Motor neuron (in vitro differentiated cells): ENCODE results near the gene ZNF598. TPM values are rescaled to one million over a fixed set of nuclear protein-coding genes. Genes with fewer than 3 reads are reported as not detected.

Source experiments
- ATAC-seq, 8 experiments: fragments of 200-7000 bp; cut with Tn5 transposase; replicated peaks in 6 of 8; 2 replicates each; pipeline ENCODE4 v1.8.0; 2021; ENCODE audit warnings: mild to moderate bottlenecking in 8 of 8, moderate library complexity in 8 of 8
- H3K27ac ChIP-seq, 2 donors: fragments of 250-450 bp; sonication (Bioruptor Pico); 2 replicates each; pipeline ENCODE4 v1.9.0; 2021; ENCODE audit warnings: antibody characterized with exemption in 2 of 2, mild to moderate bottlenecking in 2 of 2, moderate library complexity in 1 of 2
- H3K4me1 ChIP-seq, 2 donors: fragments of 250-450 bp; sonication (Bioruptor Pico); replicated peaks in 1 of 2; 2 replicates each; pipeline ENCODE4 v1.6.1; 2021; ENCODE audit warnings: antibody characterized with exemption in 2 of 2, mild to moderate bottlenecking in 2 of 2, moderate library complexity in 1 of 2
- H3K4me3 ChIP-seq, 5 donors: fragments of 250-450 bp; sonication (Bioruptor Pico); 2 replicates each; pipeline ENCODE4 v1.9.0; 2021; ENCODE audit warnings: antibody characterized with exemption in 5 of 5, mild to moderate bottlenecking in 5 of 5, moderate library complexity in 4 of 5
- WGBS, 10 experiments: fragments of 450-650 bp; shearing (Covaris generic); methylation state at CpG; one replicate each; pipeline ENCODE4 v1.0.0; 2022; 5-methylcytosine and 5-hydroxymethylcytosine counted together
- in situ Hi-C, 9 experiments: fragments of 400-800 bp; cut with MboI; loops; one replicate each; pipeline ENCODE4 v1.15.0; 2021; ENCODE audit warnings: low sequenced_read_pairs in 9 of 9, low pct_unique_long_range_greater_than_20kb in 2 of 9; ENCODE audit not compliant: unreplicated experiment in 9 of 9
- total RNA-seq, 8 experiments: library from RNA; unstranded; fragments of 300-600 nt; gene quantifications; 2 replicates each; pipeline versions ENCODE4 v1.2.3 to v1.2.4, GENCODE V29; 2022

ZNF598 gene
- total RNA-seq, 8 experiments from 2014 or later = 17.6 to 49.1 (median 27.6) TPM

DNA sequence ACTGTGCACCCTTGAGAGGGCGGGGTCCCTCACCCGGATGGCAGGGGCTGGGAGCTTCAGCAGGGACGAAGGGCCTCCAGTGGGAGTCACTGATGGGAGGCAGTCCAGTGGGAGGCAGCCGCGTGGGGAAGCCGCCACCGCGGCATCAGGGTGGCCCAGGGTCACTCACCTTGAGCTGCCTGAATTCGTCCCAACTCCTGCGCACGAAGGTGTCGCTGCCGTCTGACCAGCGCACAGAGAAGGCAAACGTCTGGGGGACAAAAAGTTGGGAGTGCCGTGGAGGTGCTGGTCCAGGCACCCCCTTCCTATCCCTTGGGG is 28.9 kb downstream of the ZNF598 start:
- ATAC-seq = no peak
- H3K27ac ChIP-seq = no peak overlapping the region
- H3K4me3 ChIP-seq = no peak overlapping the region
- 0 to 50% (median 31%) methylated on average over 1 to 8 of the region's 16 CpGs; no CpG with 5 or more reads in 6 of the 10 experiments for WGBS, 10 experiments
- in situ Hi-C loops = no loop called here
- peaks cover 6 to 18% of the 10 kb centered on the region in 2 donors for H3K4me1 ChIP-seq

DNA sequence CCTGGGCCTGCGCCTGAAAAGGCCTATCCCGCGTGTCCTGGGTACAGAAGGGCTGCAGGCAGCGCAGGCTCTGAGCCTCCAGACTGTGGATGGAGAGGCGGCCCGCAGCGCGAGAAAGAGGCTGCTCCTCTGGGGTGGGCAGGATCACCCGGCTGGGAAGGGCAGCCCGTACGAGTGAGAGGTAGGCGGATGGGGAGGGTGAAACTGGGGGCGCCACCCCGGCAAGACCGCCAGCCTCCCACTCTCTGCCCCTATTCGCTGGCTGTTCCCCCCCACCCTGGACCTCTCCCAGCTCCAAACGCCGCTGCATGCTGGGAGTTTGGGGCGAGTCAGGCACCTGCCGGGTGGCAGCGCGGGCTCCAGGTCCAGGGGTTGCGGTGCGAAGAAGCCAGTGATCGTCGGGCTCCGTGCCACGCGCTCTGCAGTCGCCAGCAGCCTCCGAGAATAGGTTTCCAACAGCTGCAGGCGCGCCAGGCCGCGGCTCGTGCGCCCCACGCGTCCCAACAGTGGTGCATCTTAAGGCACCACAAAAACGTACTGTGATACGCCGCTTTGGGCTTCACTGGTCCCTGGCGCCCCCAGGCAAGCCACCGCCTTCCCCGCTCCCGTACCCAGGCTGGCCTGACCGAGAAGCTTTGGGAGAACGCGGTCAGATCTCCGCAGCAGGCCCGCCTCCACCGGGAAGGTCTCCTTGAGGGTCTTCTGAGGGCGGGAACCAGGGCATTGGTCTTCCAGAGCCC is 29.4 kb downstream of the ZNF598 start:
- no peak overlapping the region for H3K4me3 ChIP-seq
- WGBS, 10 experiments = 0 to 13% methylated on average over 2 to 9 of the region's 53 CpGs; no CpG with 5 or more reads in 8 of the 10 experiments
- ATAC-seq = no peak
- peaks cover 4 to 16% of the 10 kb centered on the region in 2 donors for H3K4me1 ChIP-seq
- no peak overlapping the region for H3K27ac ChIP-seq
- in situ Hi-C loops = no loop called here

DNA sequence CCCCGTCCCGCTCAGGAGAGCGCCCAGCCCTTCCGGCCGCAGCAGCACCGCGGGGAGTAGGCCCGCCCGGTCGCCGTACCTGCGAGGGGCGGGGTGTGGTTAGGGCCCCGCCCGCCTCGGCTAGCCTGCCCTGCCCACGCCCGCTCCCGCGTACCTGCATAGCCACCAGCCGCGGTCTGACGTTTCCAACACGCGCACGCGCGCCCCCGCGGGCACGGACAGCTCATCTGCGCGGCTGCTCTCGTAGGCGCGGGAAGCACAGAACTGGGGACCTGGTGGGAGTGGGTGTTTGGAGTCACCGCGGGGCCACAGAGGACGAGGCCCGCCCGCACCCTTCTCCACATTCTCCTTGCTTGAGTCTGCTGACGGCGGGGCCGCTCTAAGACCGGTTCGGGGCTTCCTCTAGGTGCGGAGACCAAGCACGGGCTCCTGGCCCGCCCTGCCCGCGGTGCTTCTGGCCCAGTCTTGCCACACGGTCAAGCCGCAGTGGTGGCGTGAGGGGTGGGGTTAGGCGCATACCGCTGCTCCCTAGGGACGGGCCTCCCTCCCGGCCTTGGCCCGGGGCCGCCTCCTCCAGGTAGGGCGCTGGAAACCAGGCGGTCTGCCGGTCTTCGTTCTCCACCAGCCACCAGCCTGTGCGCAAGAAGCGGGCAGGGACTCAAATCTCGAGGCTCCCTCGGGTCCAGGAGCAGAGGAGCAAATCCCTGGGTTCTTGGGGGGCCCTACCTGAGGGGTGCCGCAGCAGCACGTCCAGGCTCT is 30.2 kb downstream of the ZNF598 start:
- in situ Hi-C loops = no loop called here
- no peak for ATAC-seq
- peaks cover 0 to 11% of the 10 kb centered on the region in 2 donors for H3K4me1 ChIP-seq
- no peak overlapping the region for H3K4me3 ChIP-seq
- 18 to 20% methylated on average over 2 to 6 of the region's 70 CpGs; no CpG with 5 or more reads in 8 of the 10 experiments for WGBS, 10 experiments
- no peak overlapping the region for H3K27ac ChIP-seq

DNA sequence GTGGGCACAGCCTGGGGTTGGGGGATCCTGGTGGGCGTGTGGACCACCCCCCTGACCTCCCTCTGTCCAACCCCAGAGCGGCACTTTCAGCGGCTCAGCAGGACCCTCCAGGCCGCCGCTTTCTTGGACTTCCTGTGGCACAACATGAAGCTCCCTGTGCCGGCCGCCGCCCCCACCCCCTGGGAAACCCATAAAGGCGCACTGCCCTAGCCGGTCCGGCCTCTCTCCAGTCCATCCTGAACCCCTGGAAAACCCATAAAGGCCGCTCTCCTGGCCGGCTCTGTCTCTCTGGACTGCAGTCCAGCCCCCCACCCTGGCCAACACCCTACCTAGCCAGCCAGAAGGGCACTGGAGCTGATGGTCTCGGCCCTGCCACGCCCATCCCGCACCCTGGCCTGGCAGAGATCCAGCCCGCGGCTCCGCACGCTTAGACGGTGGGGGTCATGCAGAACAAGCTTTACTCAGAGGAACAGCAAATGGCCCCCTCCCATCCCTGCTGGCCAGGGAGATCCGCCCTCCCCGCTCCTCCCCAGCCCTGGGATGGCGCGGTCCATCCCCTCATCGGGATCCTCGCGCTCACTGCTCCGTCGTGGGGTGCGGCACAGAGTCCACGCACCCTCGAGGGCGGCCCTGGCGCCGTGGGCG is 31.0 kb downstream of the ZNF598 start:
- no CpG with 5 or more reads among the region's 37 CpGs for WGBS, 10 experiments
- Histone ChIP-seq H3K27ac (no peak overlapping the region), H3K4me3 (no peak overlapping the region), H3K4me1 (peaks cover 0 to 11% of the 10 kb centered on the region in 2 donors)
- in situ Hi-C loops = no loop called here
- ATAC-seq = no peak

DNA sequence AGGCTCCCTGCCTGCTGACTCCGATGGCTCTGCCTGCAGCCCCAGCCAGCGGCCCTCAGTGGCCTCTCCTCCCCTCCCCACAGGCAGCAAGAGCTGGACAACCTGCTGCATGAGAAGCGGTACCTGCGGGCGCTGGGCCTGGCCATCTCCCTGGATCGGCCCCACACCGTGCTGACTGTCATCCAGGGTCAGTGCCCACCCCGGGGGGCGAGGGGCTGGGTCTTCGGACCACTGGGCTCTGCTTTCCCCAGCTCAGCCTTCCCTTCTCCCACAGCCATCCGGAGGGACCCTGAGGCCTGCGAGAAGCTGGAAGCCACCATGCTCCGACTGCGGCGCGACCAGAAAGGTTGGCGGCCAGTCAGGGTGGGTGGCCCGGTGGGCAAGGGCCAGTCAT is 31.7 kb downstream of the ZNF598 start:
- in situ Hi-C loops = no loop called here

DNA sequence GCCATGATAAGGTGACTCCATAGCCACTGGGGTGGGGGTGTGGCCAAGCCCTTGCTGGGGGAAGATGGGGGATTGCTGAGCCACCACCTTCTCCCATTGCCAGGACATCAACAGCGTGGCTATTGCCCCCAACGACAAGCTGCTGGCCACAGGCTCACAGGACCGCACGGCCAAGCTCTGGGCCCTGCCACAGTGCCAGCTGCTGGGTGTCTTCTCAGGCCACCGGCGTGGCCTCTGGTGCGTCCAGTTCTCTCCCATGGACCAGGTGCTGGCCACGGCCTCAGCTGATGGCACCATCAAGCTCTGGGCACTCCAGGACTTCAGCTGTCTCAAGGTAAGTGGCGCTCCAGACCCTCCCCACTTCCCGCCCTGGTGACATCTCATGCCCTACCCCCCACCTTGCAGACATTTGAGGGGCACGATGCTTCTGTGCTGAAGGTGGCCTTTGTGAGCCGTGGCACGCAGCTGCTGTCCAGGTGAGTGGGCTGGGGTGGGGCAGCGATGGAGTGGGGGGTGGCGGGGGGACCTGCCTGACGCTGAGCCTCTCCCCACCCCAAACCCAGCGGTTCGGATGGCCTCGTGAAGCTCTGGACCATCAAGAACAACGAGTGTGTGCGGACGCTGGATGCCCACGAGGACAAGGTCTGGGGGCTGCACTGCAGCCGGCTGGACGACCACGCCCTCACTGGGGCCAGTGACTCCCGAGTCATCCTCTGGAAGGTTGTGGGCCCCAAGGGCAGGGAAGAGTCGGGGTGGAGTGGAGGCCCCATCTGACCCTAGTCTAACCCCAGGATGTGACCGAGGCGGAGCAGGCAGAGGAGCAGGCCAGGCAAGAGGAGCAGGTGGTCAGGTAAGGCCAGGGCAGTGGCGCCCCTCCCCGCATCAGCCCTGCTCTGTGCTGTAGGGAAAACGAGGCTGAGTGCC is 32.4 kb downstream of the ZNF598 start:
- Histone ChIP-seq H3K27ac (no peak overlapping the region), H3K4me1 (peaks cover 0 to 18% of the 10 kb centered on the region in 2 donors), H3K4me3 (no peak overlapping the region)
- in situ Hi-C loops = no loop called here
- WGBS, 10 experiments = no CpG with 5 or more reads among the region's 33 CpGs
- ATAC-seq = no peak

More for the DNA sequence above, 31.7 kb downstream of the ZNF598 start:
- Histone ChIP-seq H3K27ac (no peak overlapping the region), H3K4me1 (peaks cover 0 to 16% of the 10 kb centered on the region in 2 donors), H3K4me3 (no peak overlapping the region)
- WGBS, 10 experiments = 90 to 100% (median 100%) methylated on average over 1 to 2 of the region's 18 CpGs; no CpG with 5 or more reads in 7 of the 10 experiments
- ATAC-seq = no peak

DNA sequence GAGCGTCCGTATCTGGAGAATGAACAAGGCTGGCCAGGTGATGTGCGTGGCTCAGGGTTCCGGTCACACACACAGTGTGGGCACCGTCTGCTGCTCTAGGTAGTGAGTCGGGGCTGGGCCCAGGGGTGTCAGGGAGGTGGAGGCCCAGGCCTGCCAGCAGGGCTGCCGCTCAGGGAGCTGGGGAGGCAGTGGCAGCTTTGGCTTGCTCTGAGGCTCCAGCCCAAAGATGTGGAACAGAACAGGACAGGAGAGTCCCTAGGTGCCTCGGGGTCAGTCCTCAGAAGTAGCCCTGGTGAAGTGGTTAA is 33.5 kb downstream of the ZNF598 start:
- WGBS, 10 experiments = no CpG with 5 or more reads among the region's 8 CpGs
- Histone ChIP-seq H3K4me1 (peaks cover under 1 to 20% of the 10 kb centered on the region in 2 donors), H3K27ac (no peak overlapping the region), H3K4me3 (no peak overlapping the region)
- in situ Hi-C loops = no loop called here
- no peak for ATAC-seq

DNA sequence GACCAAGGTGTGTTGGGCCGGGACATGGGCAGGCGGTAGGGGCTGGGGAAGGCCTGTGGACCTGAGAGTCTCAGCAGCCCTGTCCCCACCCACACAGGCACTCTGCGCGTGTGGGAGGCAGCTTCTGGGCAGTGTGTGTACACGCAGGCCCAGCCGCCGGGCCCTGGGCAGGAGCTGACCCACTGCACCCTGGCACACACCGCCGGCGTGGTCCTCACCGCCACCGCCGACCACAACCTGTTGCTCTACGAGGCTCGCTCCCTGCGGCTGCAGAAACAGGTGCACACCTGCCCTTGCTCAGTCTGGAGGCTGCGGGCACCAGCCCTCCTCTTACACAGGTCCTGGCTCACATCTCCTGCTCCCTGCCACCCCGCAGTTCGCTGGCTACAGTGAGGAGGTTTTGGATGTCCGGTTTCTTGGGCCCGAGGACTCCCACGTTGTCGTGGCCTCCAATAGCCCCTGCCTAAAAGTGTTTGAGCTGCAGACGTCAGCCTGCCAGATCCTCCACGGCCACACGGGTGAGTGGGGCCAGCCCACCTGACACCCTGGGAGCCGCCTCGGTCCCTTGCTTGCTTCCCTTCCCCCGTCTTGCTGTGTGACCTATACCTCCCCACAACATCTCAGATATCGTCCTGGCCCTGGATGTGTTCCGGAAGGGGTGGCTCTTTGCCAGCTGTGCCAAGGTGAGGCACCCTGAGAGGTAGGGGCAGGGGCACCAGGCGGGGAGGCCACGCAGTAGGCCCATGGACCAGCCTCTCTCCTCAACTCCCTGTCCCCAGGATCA is 34.0 kb downstream of the ZNF598 start:
- no peak for ATAC-seq
- in situ Hi-C loops = no loop called here
- 80 to 96% (median 89%) methylated on average over 4 to 5 of the region's 33 CpGs; no CpG with 5 or more reads in 5 of the 10 experiments for WGBS, 10 experiments
- no peak overlapping the region for H3K27ac ChIP-seq
- H3K4me1 ChIP-seq = peaks cover 5 to 25% of the 10 kb centered on the region in 2 donors
- no peak overlapping the region for H3K4me3 ChIP-seq

DNA sequence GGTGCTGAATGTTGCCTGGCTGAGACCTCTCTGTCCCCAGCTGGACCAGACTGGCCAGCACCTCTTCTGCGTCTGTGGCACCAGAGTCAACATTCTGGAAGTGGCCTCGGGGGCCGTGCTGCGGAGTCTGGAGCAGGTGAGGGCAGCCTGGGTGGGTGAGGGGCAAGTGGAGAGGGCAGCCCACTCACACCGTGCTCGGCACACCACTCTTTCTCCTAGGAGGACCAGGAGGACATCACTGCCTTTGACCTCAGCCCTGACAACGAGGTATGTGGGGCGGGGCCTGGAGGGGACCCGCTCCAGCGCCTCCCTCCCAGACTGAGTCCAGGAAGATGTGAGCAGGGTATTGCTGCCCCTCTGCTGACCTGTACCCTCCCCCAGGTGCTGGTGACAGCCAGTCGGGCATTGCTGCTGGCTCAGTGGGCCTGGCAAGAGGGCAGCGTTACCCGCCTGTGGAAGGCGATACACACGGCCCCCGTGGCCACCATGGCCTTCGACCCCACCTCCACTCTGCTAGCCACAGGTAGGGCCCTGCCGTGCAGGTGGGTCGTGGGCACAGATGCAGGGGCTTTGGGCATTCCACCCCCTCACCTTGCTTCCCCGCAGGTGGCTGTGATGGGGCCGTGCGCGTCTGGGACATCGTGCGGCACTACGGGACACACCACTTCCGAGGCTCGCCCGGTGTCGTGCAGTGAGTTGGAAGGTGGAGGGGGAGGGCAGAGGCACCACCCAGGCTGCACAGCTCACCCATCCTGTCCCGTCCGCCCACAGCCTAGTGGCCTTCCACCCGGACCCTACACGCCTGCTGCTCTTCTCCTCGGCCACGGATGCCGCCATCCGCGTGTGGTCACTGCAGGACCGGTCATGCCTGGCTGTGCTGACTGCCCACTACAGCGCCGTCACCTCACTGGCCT is 35.2 kb downstream of the ZNF598 start:
- in situ Hi-C loops = no loop called here
- H3K4me1 ChIP-seq = peaks cover 5 to 15% of the 10 kb centered on the region in 2 donors
- no peak overlapping the region for H3K27ac ChIP-seq
- no peak for ATAC-seq
- no peak overlapping the region for H3K4me3 ChIP-seq
- 91 to 100% (median 100%) methylated on average over 1 to 13 of the region's 42 CpGs; no CpG with 5 or more reads in 5 of the 10 experiments for WGBS, 10 experiments

DNA sequence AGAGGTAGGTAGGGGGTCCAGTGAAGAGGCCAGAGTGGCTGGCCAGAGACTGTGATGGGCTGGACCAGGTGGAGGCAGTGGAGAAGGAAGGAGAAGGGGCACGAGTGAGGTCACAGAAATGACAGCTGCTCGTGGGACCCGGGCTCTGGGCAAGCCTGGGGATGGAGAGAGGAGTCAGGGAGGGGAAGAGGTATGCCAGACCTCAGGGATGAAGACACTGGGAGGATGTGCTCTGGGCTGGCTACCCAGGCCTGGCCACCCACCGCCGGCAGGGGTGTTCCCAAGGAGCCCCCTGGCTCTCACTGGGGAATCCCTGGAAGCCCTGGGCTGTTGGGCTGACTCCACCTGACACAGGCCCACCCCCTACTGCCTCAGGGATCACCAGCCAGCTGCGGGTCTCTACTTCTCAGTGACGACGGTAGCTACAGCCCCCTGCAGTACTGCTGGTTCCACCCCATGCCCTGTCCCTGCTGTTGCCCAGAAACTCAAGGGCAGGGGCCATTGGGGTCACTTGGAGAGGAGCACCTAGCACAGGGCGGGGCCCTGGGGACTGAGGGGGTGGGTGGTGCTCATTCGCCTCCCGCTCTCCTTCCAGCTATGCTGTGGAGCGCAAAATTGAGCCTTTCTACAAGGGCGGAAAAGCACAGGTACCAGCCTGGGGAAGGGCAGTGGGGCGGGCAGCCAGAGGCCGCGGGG is 36.0 kb downstream of the ZNF598 start:
- no peak for ATAC-seq
- Histone ChIP-seq H3K27ac (no peak overlapping the region), H3K4me1 (peaks cover 5 to 15% of the 10 kb centered on the region in 2 donors), H3K4me3 (no peak overlapping the region)
- WGBS, 10 experiments = 67 to 87% (median 79%) methylated on average over 3 of the region's 16 CpGs; no CpG with 5 or more reads in 7 of the 10 experiments
- in situ Hi-C loops = no loop called here

DNA sequence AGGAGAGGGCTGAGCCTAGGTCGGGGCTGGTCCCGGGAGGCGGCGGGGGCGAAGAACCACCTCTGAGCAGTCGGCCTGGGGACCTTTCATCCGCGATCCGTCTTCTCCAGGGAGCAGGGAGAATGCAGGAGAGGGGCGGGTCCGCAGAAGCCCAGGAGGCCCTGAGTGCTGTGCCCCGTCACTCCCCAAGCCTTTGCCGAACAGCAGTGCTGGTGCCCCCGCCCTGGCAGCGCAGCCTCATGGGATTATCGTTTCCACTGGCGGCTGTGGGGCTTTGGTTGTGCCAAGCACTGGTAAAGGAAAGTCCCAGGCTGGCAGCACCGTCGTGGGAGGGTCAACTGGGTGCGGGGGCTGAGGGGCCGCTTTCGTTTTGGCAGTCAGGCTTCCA is 37.1 kb downstream of the ZNF598 start:
- H3K4me3 ChIP-seq = peak overlapping the region; percentile 81 to 98 (median 92)
- peaks cover 5 to 15% of the 10 kb centered on the region in 2 donors for H3K4me1 ChIP-seq
- ATAC-seq = peak; percentile 2 to 58 (median 11)
- WGBS, 10 experiments = 0 to 6% (median 0%) methylated on average over 2 to 20 of the region's 22 CpGs; no CpG with 5 or more reads in 7 of the 10 experiments
- in situ Hi-C loops = no loop called here
- peak overlapping the region; percentile 96 for H3K27ac ChIP-seq
